ENCODE data around the gene ZNF579. TPM values are rescaled to one million over a fixed set of nuclear protein-coding genes. Genes with fewer than 3 reads are reported as not detected.

The ZNF579 gene
- total RNA-seq, 1 experiment from 2014 or later = 12.6 TPM

GRCh38 chr19:55543567-55543966 is 37.1 kb downstream of the ZNF579 start:
- Mint-ChIP-seq H3K27ac (ENCODE audit: low read depth, unreplicated experiment) (no peak overlapping the region), H3K4me1 (ENCODE audit: insufficient read depth, unreplicated experiment) (peaks cover 13% of the 10 kb centered on the region), H3K4me3 (ENCODE audit: unreplicated experiment) (no peak overlapping the region), H3K9me3 (ENCODE audit: unreplicated experiment) (peaks cover 14% of the 10 kb centered on the region), H3K27me3 (ENCODE audit: insufficient read depth, unreplicated experiment) (peaks cover 14% of the 10 kb centered on the region), H3K36me3 (ENCODE audit: insufficient read depth, unreplicated experiment) (no peaks in the 10 kb centered on the region)
- intact Hi-C loops (cut with micrococcal nuclease) = no loop called here
- no peak for TF ChIP-seq CTCF (IDR thresholded peaks at IDR 0.05; ENCODE audit: unreplicated experiment)
- DNase-seq (ENCODE audit: unreplicated experiment) = no peak
- POLR2A ChIA-PET = interaction anchor here (0.6 kb wide), 1 partner anchor 251 kb away, joined by 3 read pairs; no protein-coding TSS in a partner anchor
- CTCF ChIA-PET = no interaction called here
- no TSS peak for BruUV-seq (replicated peaks)

GRCh38 chr19:55542292-55542855 is 38.3 kb downstream of the ZNF579 start:
- H3K36me3 Mint-ChIP-seq (ENCODE audit: insufficient read depth, unreplicated experiment) = no peaks in the 10 kb centered on the region

GRCh38 chr19:55541091-55541490 is 39.6 kb downstream of the ZNF579 start:
- Mint-ChIP-seq H3K9me3 (ENCODE audit: unreplicated experiment) (peaks cover 14% of the 10 kb centered on the region), H3K27me3 (ENCODE audit: insufficient read depth, unreplicated experiment) (peaks cover 10% of the 10 kb centered on the region), H3K4me3 (ENCODE audit: unreplicated experiment) (no peak overlapping the region), H3K36me3 (ENCODE audit: insufficient read depth, unreplicated experiment) (no peaks in the 10 kb centered on the region), H3K27ac (ENCODE audit: low read depth, unreplicated experiment) (no peak overlapping the region), H3K4me1 (ENCODE audit: insufficient read depth, unreplicated experiment) (peaks cover 7% of the 10 kb centered on the region)
- BruUV-seq (replicated peaks) = no TSS peak
- intact Hi-C loops (cut with micrococcal nuclease) = no loop called here
- no peak for DNase-seq (ENCODE audit: unreplicated experiment)
- TF ChIP-seq CTCF (IDR thresholded peaks at IDR 0.05; ENCODE audit: unreplicated experiment) = no peak
- CTCF ChIA-PET = interaction anchor here (0.5 to 1.1 kb wide), 2 partner anchors 16 to 37 kb away, joined by 3 read pairs; no protein-coding TSS in a partner anchor
- POLR2A ChIA-PET = no interaction called here

More at GRCh38 chr19:55542292-55542855, 38.3 kb downstream of the ZNF579 start:
- Mint-ChIP-seq H3K4me1 (ENCODE audit: insufficient read depth, unreplicated experiment) (peaks cover 10% of the 10 kb centered on the region), H3K4me3 (ENCODE audit: unreplicated experiment) (no peak overlapping the region), H3K27me3 (ENCODE audit: insufficient read depth, unreplicated experiment) (peaks cover 14% of the 10 kb centered on the region), H3K27ac (ENCODE audit: low read depth, unreplicated experiment) (no peak overlapping the region), H3K9me3 (ENCODE audit: unreplicated experiment) (peaks cover 14% of the 10 kb centered on the region)
- DNase-seq (ENCODE audit: unreplicated experiment) = no peak
- intact Hi-C loops (cut with micrococcal nuclease) = no loop called here
- no peak for TF ChIP-seq CTCF (IDR thresholded peaks at IDR 0.05; ENCODE audit: unreplicated experiment)
- no TSS peak for BruUV-seq (replicated peaks)
- ChIA-PET POLR2A (no interaction called here), CTCF (interaction anchor here (1.1 kb wide), 1 partner anchor 39 kb away, joined by 3 read pairs; no protein-coding TSS in a partner anchor)

GRCh38 chr19:55540619-55541018 is 40.0 kb downstream of the ZNF579 start:
- Mint-ChIP-seq H3K36me3 (ENCODE audit: insufficient read depth, unreplicated experiment) (no peaks in the 10 kb centered on the region), H3K9me3 (ENCODE audit: unreplicated experiment) (peaks cover 14% of the 10 kb centered on the region), H3K27ac (ENCODE audit: low read depth, unreplicated experiment) (no peak overlapping the region), H3K27me3 (ENCODE audit: insufficient read depth, unreplicated experiment) (peaks cover 5% of the 10 kb centered on the region), H3K4me3 (ENCODE audit: unreplicated experiment) (no peak overlapping the region), H3K4me1 (ENCODE audit: insufficient read depth, unreplicated experiment) (peaks cover 7% of the 10 kb centered on the region)
- no TSS peak for BruUV-seq (replicated peaks)
- ChIA-PET POLR2A (no interaction called here), CTCF (no interaction called here)
- DNase-seq (ENCODE audit: unreplicated experiment) = no peak
- TF ChIP-seq CTCF (IDR thresholded peaks at IDR 0.05; ENCODE audit: unreplicated experiment) = no peak
- intact Hi-C loops (cut with micrococcal nuclease) = no loop called here
